Gastroesophageal sphincter (tissue), 4 donors: ENCODE measurements around the gene NUDT8. TPM values are rescaled to one million over a fixed set of nuclear protein-coding genes. Genes with fewer than 3 reads are reported as not detected.

Experiments used
- ATAC-seq: fragments of 150-250 bp; one replicate; pipeline ENCODE4 v1.9.1; 2016; ENCODE audit warnings: mild to moderate bottlenecking, moderate library complexity
- H3K27ac ChIP-seq, 4 donors: fragments of 200-600 bp; sonication (generic) in 3 of 4; 1 replicate in 3 of 4; 2 replicates in 1 of 4; pipeline ENCODE4 v1.5.1; 2016 to 2019
- H3K27me3 ChIP-seq: fragments of 200-600 bp; sonication (generic); one replicate; pipeline ENCODE4 v1.5.1; 2019
- H3K36me3 ChIP-seq, 2 donors: fragments of 200-600 bp; sonication (generic); one replicate each; pipeline ENCODE4 v1.5.1; 2019; ENCODE audit warnings: control low read depth in 1 of 2
- H3K4me1 ChIP-seq, 3 donors: fragments of 200-600 bp; sonication (generic); 1 replicate in 2 of 3; 2 replicates in 1 of 3; pipeline ENCODE4 v1.5.1; 2016 to 2019; ENCODE audit warnings: control low read depth in 2 of 3
- H3K4me3 ChIP-seq, 2 donors: fragments of 200-600 bp; sonication (generic); one replicate each; pipeline ENCODE4 v1.5.1; 2019; ENCODE audit warnings: mild to moderate bottlenecking in 1 of 2, moderate library complexity in 1 of 2
- H3K9me3 ChIP-seq, 3 donors: fragments of 200-600 bp; sonication (generic); one replicate each; pipeline ENCODE4 v1.5.1; 2017 to 2019; ENCODE audit warnings: control low read depth in 2 of 3
- EP300 ChIP-seq: sonication (generic); formaldehyde crosslinking; IDR thresholded peaks from one replicate; pipeline ENCODE4 v1.6.1; 2017; ENCODE audit warnings: antibody characterized with exemption, mild to moderate bottlenecking
- POLR2A ChIP-seq, 2 donors: fragments of 450-650 bp; IDR thresholded peaks; one replicate each; pipeline ENCODE4 v1.6.1; 2017; ENCODE audit warnings: antibody characterized with exemption in 2 of 2, mild to moderate bottlenecking in 2 of 2, moderate library complexity in 1 of 2
- POLR2AphosphoS5 ChIP-seq: sonication (generic); formaldehyde crosslinking; IDR thresholded peaks from one replicate; pipeline ENCODE4 v1.6.1; 2017; ENCODE audit warnings: antibody characterized with exemption
- WGBS, 2 donors: methylation state at CpG; one replicate each; pipeline ENCODE4 v1.1.5; 2018; ENCODE audit warnings: low coverage in 1 of 2; 5-methylcytosine and 5-hydroxymethylcytosine counted together
- total RNA-seq, 4 donors: library from RNA; depleted of rRNA; stranded (reverse); fragments of >200 nt; gene quantifications; one replicate each; pipeline ENCODE4 v1.1.0, GENCODE V29; 2016
- TF ChIP-seq, protein P1 (sequence below), 4 experiments: fragments of 200-600 bp in 2 of 4; fragments of 450-650 bp in 2 of 4; sonication (generic) in 1 of 4; IDR thresholded peaks; one replicate each; pipeline ENCODE4 v1.5.1; 2017 to 2019; ENCODE audit warnings: antibody characterized with exemption in 4 of 4, mild to moderate bottlenecking in 2 of 4, moderate library complexity in 2 of 4

Gene NUDT8
- total RNA-seq, 4 donors from 2014 or later, result 2.4 to 18.5 (median 4.6) TPM

DNA sequence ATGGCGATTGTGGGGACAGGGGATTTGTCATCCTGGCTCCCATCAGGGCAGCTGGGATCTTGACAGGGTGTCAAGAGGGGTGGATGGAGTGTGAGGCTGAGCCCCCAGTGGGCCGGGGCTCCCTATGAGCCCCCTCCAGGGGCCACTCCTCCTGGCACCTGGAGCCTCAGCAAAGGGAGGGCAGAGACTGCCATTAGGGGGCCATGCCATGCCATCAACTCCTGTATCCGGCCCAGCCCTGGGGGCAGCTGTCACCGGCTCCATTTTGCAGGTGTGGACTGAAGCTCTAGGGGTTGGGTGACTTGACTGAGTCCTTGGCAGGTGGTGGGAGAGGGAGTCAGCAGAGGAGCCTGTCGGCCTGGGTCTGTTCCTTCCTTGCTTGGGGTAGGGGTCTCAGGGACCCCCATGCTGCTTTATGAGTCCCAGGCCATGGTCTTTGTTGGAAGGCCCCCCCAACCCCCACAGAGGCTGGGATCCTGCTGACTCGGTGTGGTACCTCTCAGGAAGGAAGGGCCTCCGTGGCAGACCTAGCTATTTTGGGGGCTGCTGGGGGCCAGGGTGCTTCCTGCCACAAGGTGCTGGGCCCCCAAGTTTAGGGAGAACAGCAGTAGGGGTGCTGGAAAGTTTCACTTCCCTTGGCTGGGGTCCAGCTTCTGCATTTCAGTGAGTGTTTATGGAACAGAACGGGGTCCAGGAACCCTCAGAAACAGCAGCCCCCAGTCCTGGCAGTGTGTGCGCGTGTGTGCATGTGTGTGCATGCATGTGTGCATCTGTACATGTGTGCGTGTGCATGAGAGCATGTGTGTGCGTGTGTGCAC lies 19.3 kb upstream of the NUDT8 start:
- Histone ChIP-seq H3K36me3 (no peaks in the 10 kb centered on the region), H3K27me3 (peaks cover 76% of the 10 kb centered on the region), H3K27ac (no peak overlapping the region), H3K9me3 (no peaks in the 10 kb centered on the region), H3K4me1 (no peaks in the 10 kb centered on the region), H3K4me3 (no peak overlapping the region)
- WGBS, 2 donors, result 75 to 83% methylated on average over 2 of the region's 12 CpGs
- ATAC-seq, result no peak
- TF ChIP-seq POLR2A (IDR thresholded peaks at IDR 0.05), result no peak
- TF ChIP-seq POLR2AphosphoS5, result no peak
- TF ChIP-seq, protein P1, sequence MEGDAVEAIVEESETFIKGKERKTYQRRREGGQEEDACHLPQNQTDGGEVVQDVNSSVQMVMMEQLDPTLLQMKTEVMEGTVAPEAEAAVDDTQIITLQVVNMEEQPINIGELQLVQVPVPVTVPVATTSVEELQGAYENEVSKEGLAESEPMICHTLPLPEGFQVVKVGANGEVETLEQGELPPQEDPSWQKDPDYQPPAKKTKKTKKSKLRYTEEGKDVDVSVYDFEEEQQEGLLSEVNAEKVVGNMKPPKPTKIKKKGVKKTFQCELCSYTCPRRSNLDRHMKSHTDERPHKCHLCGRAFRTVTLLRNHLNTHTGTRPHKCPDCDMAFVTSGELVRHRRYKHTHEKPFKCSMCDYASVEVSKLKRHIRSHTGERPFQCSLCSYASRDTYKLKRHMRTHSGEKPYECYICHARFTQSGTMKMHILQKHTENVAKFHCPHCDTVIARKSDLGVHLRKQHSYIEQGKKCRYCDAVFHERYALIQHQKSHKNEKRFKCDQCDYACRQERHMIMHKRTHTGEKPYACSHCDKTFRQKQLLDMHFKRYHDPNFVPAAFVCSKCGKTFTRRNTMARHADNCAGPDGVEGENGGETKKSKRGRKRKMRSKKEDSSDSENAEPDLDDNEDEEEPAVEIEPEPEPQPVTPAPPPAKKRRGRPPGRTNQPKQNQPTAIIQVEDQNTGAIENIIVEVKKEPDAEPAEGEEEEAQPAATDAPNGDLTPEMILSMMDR (IDR thresholded peaks at IDR 0.05), result no peak
- no peak for TF ChIP-seq EP300

DNA sequence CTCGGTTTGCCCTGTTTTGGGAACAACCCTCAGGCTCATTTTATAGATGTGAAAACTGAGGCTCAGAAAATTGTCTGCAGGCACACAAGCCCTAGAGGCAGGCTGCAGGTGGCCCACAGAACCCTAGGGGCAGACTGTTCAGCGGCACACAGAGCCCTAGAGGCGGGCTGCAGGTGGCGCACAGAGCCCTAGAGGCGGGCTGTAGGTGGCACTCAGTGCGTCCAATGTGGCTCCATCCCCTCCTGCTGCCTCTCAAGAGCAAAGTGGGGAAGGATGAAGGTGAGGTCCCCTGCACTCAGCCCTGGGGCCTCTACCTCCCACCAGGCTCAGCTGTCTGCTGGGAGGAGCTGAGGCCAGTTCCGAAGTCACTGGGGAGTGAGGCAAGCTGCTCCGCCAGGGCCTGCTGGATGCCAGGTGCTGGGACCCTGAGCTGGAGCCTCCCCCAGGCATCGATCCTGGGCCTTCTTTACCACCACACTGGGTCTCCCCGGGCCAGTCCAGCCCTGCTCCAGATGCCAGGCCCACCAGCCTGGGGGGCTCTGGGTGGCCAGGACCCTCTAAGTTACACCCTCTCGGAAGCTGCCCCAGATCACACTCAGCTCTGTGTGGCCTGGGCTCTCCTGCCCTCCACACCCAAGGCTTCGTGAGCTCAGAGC lies 18.5 kb upstream of the NUDT8 start:
- Histone ChIP-seq H3K4me3 (no peak overlapping the region), H3K27me3 (peaks cover 76% of the 10 kb centered on the region), H3K9me3 (no peaks in the 10 kb centered on the region), H3K36me3 (no peaks in the 10 kb centered on the region), H3K27ac (no peak overlapping the region), H3K4me1 (no peaks in the 10 kb centered on the region)
- no peak for ATAC-seq
- 60 to 80% methylated on average over 2 to 4 of the region's 12 CpGs for WGBS, 2 donors
- TF ChIP-seq EP300, result no peak
- no peak for TF ChIP-seq POLR2AphosphoS5
- TF ChIP-seq, protein P1 (IDR thresholded peaks at IDR 0.05), result no peak
- TF ChIP-seq POLR2A (IDR thresholded peaks at IDR 0.05), result no peak

DNA sequence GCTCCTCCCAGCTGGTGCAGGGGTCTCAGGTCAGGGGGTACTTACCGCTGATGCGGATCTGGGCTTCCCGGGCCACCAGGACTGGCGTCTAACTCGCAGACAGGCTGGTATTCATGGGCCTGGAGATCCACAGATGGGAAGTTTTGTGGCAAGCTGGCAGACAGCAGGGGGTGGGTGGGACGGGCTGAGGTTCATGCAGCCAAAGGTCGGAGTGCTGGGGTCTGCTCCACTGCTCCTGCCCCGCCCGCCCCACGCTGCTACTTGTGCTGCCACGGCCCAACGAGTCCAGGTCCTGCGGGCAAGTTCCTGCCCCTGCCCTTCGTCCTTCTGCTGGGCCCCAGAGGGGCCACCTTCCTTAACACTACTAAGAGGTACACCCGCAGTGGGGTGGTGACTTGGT lies 17.7 kb upstream of the NUDT8 start:
- Histone ChIP-seq H3K4me1 (no peaks in the 10 kb centered on the region), H3K27ac (no peak overlapping the region), H3K36me3 (no peaks in the 10 kb centered on the region), H3K27me3 (peaks cover 70% of the 10 kb centered on the region), H3K4me3 (no peak overlapping the region), H3K9me3 (no peaks in the 10 kb centered on the region)
- TF ChIP-seq POLR2A (IDR thresholded peaks at IDR 0.05) (no peak), EP300 (no peak), POLR2AphosphoS5 (no peak)
- TF ChIP-seq, protein P1 (IDR thresholded peaks at IDR 0.05), result no peak
- 73% methylated on average over 3 of the region's 15 CpGs; no CpG with 5 or more reads in 1 of the 2 donors for WGBS, 2 donors
- no peak for ATAC-seq

DNA sequence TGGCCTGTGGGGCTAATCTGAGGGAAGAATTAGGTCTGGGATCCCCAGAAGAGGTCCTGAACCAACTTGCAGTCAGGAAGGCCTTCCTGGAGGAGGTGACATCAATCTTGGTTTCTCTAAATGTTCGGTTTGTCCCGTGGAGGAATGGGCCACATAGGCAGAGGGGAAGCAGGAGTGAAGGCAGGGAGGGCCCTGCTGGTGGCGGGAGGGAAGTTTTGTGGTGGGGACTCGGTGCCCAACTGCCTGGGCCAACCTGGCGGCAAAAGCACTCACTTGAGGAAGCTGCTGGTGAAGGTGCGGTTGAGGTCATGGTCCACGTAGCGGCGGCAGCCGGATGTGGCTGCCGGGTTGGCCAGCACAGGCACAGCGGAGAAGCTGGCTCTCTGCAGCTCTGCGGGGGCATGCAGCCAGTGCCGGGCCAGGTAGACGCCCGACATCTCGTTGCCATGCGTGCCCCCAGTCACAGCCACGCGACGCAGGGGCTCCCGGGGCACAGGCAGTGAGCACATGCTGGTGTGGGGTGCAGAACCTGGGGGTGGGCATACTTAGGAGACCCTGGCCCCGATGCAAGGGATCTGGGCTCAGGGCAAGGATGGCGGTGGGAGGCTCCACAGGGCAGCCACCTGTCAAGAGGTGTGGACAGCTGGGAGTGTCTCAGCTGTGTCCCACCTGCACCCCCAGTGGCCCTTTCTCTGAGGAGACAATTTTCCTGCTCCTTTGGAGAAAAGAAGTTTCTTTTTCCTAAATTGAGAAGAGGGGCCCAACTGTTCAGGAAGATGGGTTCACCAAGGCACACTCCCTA lies 17.0 kb upstream of the NUDT8 start:
- Histone ChIP-seq H3K27me3 (peaks cover 70% of the 10 kb centered on the region), H3K9me3 (no peaks in the 10 kb centered on the region), H3K4me3 (no peak overlapping the region), H3K4me1 (no peaks in the 10 kb centered on the region), H3K27ac (no peak overlapping the region), H3K36me3 (no peaks in the 10 kb centered on the region)
- no peak for ATAC-seq
- TF ChIP-seq POLR2AphosphoS5, result no peak
- WGBS, 2 donors, result 78 to 93% methylated on average over 6 to 7 of the region's 24 CpGs
